VCaP (cell line): ENCODE measurements around the gene RAB11B.

Experiments
- H3K27ac ChIP-seq: fragments of 450-650 bp; 2 replicates; pipeline ENCODE4 v1.5.1; 2017
- CTCF ChIP-seq: fragments of 450-650 bp; conservative IDR thresholded peaks from 2 replicates; pipeline ENCODE4 v1.5.1; 2017; ENCODE audit warnings: mild to moderate bottlenecking, moderate library complexity

Gene RAB11B

GRCh38 chr19:8397271-8397670, 7.1 kb downstream of the RAB11B start:
- TF ChIP-seq CTCF = no peak
- H3K27ac ChIP-seq = no peak overlapping the region

- no peak for TF ChIP-seq CTCF
- no peak overlapping the region for H3K27ac ChIP-seq
These were observed 7.7 kb downstream of the RAB11B start for GRCh38 chr19:8397746-8398310.

GRCh38 chr19:8398311-8398771, 8.2 kb downstream of the RAB11B start:
- no peak for TF ChIP-seq CTCF

GRCh38 chr19:8399681-8400188, 9.6 kb downstream of the RAB11B start:
- no peak overlapping the region for H3K27ac ChIP-seq
- TF ChIP-seq CTCF = no peak

More at GRCh38 chr19:8398311-8398771, 8.2 kb downstream of the RAB11B start:
- no peak overlapping the region for H3K27ac ChIP-seq

- TF ChIP-seq CTCF = no peak
- H3K27ac ChIP-seq = no peak overlapping the region
These were observed 11.8 kb downstream of the RAB11B start for GRCh38 chr19:8401981-8402411.

- no peak for TF ChIP-seq CTCF
- H3K27ac ChIP-seq = no peak overlapping the region
These were observed 13.1 kb downstream of the RAB11B start for GRCh38 chr19:8403098-8403819.

- no peak for TF ChIP-seq CTCF
- H3K27ac ChIP-seq = no peak overlapping the region
These were observed 13.6 kb downstream of the RAB11B start for GRCh38 chr19:8403820-8404109.
